ENCODE data around the gene L2HGDH. TPM values are rescaled to one million over a fixed set of nuclear protein-coding genes. Genes with fewer than 3 reads are reported as not detected.

L2HGDH gene
- total and polyA plus RNA-seq, 2 donors from 2014 or later = 11.1 to 12.5 TPM

DNA sequence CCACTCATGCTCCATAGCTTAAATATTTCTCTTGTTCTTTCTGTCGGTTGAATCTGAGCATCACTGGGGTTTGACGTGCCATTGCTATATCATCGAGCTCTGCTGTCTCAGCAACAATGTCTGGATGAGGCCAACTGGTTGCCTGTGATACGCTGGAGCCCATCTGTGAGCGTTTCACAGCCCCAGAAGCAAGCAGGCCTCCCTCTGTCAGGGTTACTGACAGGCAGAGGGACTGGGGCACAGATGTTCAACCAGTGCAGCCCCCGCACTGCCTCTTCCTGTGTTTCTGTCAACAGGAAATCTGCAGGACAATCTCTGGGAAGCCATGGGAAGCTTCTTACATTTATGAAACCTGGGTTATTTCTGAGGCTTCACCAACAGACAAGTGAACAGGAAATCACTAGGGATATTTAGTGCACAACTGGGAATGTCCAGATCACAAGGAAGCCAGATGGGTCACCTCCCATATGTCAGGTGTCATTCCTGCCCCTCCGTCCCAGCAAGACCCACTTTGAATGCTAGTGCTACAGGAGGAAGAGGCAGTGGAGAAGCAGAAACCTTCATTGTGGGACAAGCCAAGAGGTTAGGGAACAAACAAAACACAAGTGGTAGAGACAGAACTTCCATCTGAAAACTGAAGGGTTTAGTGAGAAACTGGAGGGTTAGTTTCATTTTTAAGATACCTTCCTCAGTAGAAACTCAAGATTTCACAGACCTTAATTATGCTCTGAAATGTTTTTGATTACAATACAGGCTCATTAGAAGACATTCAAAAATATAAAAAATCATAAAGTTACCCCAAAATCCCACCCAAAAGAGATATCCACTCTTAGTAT is 24.2 kb upstream of the L2HGDH start:
- Histone ChIP-seq H3K27ac (ENCODE audit: low read depth in 2 of 2, low read length in 2 of 2) (peak overlapping the region; percentile 26 to 69), H3K9me3 (ENCODE audit: control insufficient read depth in 2 of 3, insufficient read depth in 1 of 3, low read length in 3 of 3) (no peaks in the 10 kb centered on the region), H3K4me1 (ENCODE audit: control insufficient read depth in 2 of 3, insufficient read depth in 2 of 3, low read depth in 1 of 3, low read length in 3 of 3) (peaks cover 5 to 16% (median 14%) of the 10 kb centered on the region in 3 donors), H3K36me3 (ENCODE audit: control insufficient read depth in 2 of 3, insufficient read depth in 3 of 3, low read length in 3 of 3) (peaks cover 0 to 22% (median 17%) of the 10 kb centered on the region in 3 donors), H3K27me3 (ENCODE audit: control insufficient read depth, insufficient read depth, low read length) (no peaks in the 10 kb centered on the region), H3K9ac (ENCODE audit: low read length in 3 of 3) (peak overlapping the region in 1 of 3 donors; percentile 42), H3K4me3 (ENCODE audit: low read length in 3 of 3) (no peak overlapping the region)
- DNase-seq (peak; percentile 70 to 93 (median 78)), FAIRE-seq (no peak)
- TF ChIP-seq, protein P1, sequence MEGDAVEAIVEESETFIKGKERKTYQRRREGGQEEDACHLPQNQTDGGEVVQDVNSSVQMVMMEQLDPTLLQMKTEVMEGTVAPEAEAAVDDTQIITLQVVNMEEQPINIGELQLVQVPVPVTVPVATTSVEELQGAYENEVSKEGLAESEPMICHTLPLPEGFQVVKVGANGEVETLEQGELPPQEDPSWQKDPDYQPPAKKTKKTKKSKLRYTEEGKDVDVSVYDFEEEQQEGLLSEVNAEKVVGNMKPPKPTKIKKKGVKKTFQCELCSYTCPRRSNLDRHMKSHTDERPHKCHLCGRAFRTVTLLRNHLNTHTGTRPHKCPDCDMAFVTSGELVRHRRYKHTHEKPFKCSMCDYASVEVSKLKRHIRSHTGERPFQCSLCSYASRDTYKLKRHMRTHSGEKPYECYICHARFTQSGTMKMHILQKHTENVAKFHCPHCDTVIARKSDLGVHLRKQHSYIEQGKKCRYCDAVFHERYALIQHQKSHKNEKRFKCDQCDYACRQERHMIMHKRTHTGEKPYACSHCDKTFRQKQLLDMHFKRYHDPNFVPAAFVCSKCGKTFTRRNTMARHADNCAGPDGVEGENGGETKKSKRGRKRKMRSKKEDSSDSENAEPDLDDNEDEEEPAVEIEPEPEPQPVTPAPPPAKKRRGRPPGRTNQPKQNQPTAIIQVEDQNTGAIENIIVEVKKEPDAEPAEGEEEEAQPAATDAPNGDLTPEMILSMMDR (IDR thresholded peaks at IDR 0.05; ENCODE audit: borderline replicate concordance, extremely low read depth, insufficient read depth) = no peak
- intact Hi-C loops (cut with DNase I) = no loop called here

- intact Hi-C loops (cut with DNase I) = no loop called here
- H3K9me3 ChIP-seq (ENCODE audit: control insufficient read depth in 2 of 3, insufficient read depth in 1 of 3, low read length in 3 of 3) = no peaks in the 10 kb centered on the region
- FAIRE-seq = no peak
- H3K36me3 ChIP-seq (ENCODE audit: control insufficient read depth in 2 of 3, insufficient read depth in 3 of 3, low read length in 3 of 3) = peaks cover 0 to 24% (median 18%) of the 10 kb centered on the region in 3 donors
- H3K9ac ChIP-seq (ENCODE audit: low read length in 3 of 3) = peak overlapping the region in 1 of 3 donors; percentile 42
- DNase-seq = peak; percentile 69 to 94 (median 81)
- H3K27ac ChIP-seq (ENCODE audit: low read depth in 2 of 2, low read length in 2 of 2) = peak overlapping the region; percentile 26 to 69
- TF ChIP-seq, protein P1 (IDR thresholded peaks at IDR 0.05; ENCODE audit: borderline replicate concordance, extremely low read depth, insufficient read depth) = no peak
- H3K4me3 ChIP-seq (ENCODE audit: low read length in 3 of 3) = no peak overlapping the region
- H3K4me1 ChIP-seq (ENCODE audit: control insufficient read depth in 2 of 3, insufficient read depth in 2 of 3, low read depth in 1 of 3, low read length in 3 of 3) = peaks cover 5 to 16% (median 14%) of the 10 kb centered on the region in 3 donors
- H3K27me3 ChIP-seq (ENCODE audit: control insufficient read depth, insufficient read depth, low read length) = no peaks in the 10 kb centered on the region
These were observed 23.4 kb upstream of the L2HGDH start for GRCh38 chr14:50335389-50335788.

DNA sequence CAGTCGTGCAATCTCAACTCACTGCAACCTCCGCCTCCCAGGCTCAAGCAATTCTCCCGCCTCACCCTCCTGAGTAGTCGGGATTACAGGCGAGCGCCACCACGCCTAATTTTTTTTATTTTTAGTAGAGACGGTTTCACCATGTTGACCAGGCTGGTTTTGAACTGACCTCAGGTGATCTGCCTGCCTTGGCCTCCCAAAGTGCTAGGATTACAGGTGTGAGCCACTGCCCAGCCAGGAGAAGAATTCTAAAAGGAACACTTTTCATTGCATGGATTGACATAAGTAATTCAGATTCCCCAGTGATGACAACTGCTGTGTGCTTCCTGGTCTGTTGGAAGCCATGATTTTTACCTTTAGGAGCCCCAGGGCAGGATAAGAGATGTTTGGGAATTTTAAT is 22.2 kb upstream of the L2HGDH start:
- FAIRE-seq (no peak), DNase-seq (no peak)
- intact Hi-C loops (cut with DNase I) = no loop called here
- Histone ChIP-seq H3K36me3 (ENCODE audit: control insufficient read depth in 2 of 3, insufficient read depth in 3 of 3, low read length in 3 of 3) (peaks cover 0 to 25% (median 18%) of the 10 kb centered on the region in 3 donors), H3K4me1 (ENCODE audit: control insufficient read depth in 2 of 3, insufficient read depth in 2 of 3, low read depth in 1 of 3, low read length in 3 of 3) (peaks cover 5 to 16% (median 14%) of the 10 kb centered on the region in 3 donors), H3K9me3 (ENCODE audit: control insufficient read depth in 2 of 3, insufficient read depth in 1 of 3, low read length in 3 of 3) (no peaks in the 10 kb centered on the region), H3K27me3 (ENCODE audit: control insufficient read depth, insufficient read depth, low read length) (no peaks in the 10 kb centered on the region), H3K4me3 (ENCODE audit: low read length in 3 of 3) (no peak overlapping the region), H3K27ac (ENCODE audit: low read depth in 2 of 2, low read length in 2 of 2) (no peak overlapping the region), H3K9ac (ENCODE audit: low read length in 3 of 3) (no peak overlapping the region)
- TF ChIP-seq, protein P1 (IDR thresholded peaks at IDR 0.05; ENCODE audit: borderline replicate concordance, extremely low read depth, insufficient read depth) = no peak
